HL-60 (cell line): ENCODE results near the gene SLC27A5.

Experiments
- DNase-seq, 2 experiments: peaks; one replicate each; pipeline ENCODE4 v3.0.0-alpha.2; 2010 to 2020; ENCODE audit warnings: low read depth in 1 of 2, low spot score in 1 of 2
- H3K27ac ChIP-seq: fragments of 250-450 bp; sonication (Bioruptor Pico); replicated peaks from 2 replicates; pipeline ENCODE4 v1.5.1; 2020; ENCODE audit warnings: mild to moderate bottlenecking, moderate library complexity
- H3K27me3 ChIP-seq: fragments of 250-450 bp; sonication (Bioruptor Pico); 2 replicates; pipeline ENCODE4 v1.5.1; 2021; ENCODE audit warnings: mild to moderate bottlenecking, moderate library complexity; ENCODE audit not compliant: insufficient read depth, poor library complexity, severe bottlenecking
- H3K4me3 ChIP-seq: replicated peaks from 2 replicates; pipeline ENCODE4 v1.5.1; 2011; ENCODE audit warnings: mild to moderate bottlenecking, control low read depth, low read length; ENCODE audit not compliant: insufficient read depth
- GABPA ChIP-seq: IDR thresholded peaks from 2 replicates; pipeline ENCODE4 v1.6.1; 2012; ENCODE audit warnings: low read depth
- POLR2AphosphoS5 ChIP-seq: IDR thresholded peaks from 2 replicates; pipeline ENCODE4 v1.6.1; 2012; ENCODE audit warnings: low read depth
- SPI1 ChIP-seq: IDR thresholded peaks from 2 replicates; pipeline ENCODE4 v1.6.1; 2012; ENCODE audit warnings: low read depth, mild to moderate bottlenecking, borderline replicate concordance
- TF ChIP-seq, protein P1 (sequence below): IDR thresholded peaks from one replicate; pipeline ENCODE4 v1.5.1; 2011; ENCODE audit warnings: low read length, control low read depth, inconsistent platforms; ENCODE audit not compliant: insufficient read depth
- TF ChIP-seq, protein P2 (sequence below): IDR thresholded peaks from 2 replicates; pipeline ENCODE4 v1.6.1; 2012; ENCODE audit warnings: low read depth; ENCODE audit not compliant: insufficient replicate concordance

SLC27A5 gene

DNA sequence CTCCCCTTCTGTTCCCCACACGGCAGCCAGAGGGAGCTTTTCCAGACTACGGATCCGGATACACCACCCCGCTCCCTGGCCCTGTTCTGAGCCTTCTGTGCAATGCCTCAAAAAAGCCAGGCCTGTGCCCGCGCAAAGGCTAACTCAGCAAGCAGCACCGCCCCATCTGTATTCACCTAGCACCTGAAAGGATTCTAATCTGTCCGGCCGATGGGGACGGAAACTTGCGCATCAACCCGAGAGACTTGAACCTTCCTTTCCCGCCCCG, 7.2 kb upstream of the SLC27A5 start:
- peak overlapping the region; percentile 91 for H3K27ac ChIP-seq
- no peak for TF ChIP-seq GABPA
- peak; percentile 15; the same call in 1 of the 2 replicates for TF ChIP-seq POLR2AphosphoS5
- TF ChIP-seq, protein P1, sequence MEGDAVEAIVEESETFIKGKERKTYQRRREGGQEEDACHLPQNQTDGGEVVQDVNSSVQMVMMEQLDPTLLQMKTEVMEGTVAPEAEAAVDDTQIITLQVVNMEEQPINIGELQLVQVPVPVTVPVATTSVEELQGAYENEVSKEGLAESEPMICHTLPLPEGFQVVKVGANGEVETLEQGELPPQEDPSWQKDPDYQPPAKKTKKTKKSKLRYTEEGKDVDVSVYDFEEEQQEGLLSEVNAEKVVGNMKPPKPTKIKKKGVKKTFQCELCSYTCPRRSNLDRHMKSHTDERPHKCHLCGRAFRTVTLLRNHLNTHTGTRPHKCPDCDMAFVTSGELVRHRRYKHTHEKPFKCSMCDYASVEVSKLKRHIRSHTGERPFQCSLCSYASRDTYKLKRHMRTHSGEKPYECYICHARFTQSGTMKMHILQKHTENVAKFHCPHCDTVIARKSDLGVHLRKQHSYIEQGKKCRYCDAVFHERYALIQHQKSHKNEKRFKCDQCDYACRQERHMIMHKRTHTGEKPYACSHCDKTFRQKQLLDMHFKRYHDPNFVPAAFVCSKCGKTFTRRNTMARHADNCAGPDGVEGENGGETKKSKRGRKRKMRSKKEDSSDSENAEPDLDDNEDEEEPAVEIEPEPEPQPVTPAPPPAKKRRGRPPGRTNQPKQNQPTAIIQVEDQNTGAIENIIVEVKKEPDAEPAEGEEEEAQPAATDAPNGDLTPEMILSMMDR = peak; percentile 37
- peak; percentile 51 to 76 for DNase-seq
- H3K27me3 ChIP-seq = no peaks in the 10 kb centered on the region
- peak overlapping the region; percentile 74 for H3K4me3 ChIP-seq

DNA sequence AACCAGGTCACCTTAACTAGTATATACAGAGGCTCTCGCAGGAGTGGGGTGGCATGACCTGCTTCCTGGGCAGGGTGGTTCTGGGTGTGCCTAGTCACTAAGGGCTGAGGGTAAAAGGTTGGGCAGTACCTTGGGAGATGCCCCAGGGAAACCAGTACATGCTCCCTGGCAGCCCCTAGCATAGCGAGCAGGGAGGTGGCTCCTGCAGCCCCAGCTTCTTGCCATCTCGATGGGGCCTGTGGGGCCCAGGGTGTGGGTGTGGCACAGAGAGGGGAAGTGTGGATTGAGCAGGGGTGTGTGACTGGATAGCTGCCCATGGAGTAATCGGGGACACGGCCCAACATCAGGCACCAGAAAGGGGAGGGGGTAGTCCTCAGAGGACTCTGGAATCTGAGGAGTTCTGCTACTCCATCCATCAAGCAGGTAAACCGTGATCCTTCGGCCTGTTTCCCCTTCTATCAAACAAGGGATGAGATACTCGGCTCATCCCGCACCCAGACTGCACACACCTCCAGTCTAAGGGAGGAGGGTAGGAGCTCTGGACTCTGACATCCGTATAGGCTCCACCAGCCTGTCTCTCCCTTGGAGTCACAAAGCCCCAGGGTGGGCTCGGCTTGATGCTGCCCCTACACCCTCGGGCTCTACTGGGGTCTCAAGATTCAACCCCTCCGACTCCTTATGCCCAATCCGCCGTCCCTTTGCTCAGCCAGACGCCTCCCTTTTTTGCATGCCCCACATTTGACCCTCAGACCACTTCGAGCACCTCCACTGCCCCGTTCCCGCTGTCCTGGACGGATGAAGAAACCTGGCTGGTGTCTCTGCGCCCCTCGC, 6.7 kb upstream of the SLC27A5 start:
- peak overlapping the region; percentile 91 for H3K27ac ChIP-seq
- no peaks in the 10 kb centered on the region for H3K27me3 ChIP-seq
- peak overlapping the region; percentile 74 for H3K4me3 ChIP-seq
- TF ChIP-seq, protein P1 = no peak
- TF ChIP-seq SPI1 (peak; percentile 90), GABPA (no peak), POLR2AphosphoS5 (peak; percentile 50; the same call in 1 of the 2 replicates)
- TF ChIP-seq, protein P2, sequence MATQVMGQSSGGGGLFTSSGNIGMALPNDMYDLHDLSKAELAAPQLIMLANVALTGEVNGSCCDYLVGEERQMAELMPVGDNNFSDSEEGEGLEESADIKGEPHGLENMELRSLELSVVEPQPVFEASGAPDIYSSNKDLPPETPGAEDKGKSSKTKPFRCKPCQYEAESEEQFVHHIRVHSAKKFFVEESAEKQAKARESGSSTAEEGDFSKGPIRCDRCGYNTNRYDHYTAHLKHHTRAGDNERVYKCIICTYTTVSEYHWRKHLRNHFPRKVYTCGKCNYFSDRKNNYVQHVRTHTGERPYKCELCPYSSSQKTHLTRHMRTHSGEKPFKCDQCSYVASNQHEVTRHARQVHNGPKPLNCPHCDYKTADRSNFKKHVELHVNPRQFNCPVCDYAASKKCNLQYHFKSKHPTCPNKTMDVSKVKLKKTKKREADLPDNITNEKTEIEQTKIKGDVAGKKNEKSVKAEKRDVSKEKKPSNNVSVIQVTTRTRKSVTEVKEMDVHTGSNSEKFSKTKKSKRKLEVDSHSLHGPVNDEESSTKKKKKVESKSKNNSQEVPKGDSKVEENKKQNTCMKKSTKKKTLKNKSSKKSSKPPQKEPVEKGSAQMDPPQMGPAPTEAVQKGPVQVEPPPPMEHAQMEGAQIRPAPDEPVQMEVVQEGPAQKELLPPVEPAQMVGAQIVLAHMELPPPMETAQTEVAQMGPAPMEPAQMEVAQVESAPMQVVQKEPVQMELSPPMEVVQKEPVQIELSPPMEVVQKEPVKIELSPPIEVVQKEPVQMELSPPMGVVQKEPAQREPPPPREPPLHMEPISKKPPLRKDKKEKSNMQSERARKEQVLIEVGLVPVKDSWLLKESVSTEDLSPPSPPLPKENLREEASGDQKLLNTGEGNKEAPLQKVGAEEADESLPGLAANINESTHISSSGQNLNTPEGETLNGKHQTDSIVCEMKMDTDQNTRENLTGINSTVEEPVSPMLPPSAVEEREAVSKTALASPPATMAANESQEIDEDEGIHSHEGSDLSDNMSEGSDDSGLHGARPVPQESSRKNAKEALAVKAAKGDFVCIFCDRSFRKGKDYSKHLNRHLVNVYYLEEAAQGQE = no peak
- peak; percentile 55 to 85 for DNase-seq

GRCh38 chr19:58516964-58517833, 5.4 kb upstream of the SLC27A5 start:
- Histone ChIP-seq H3K27ac (no peak overlapping the region), H3K27me3 (no peaks in the 10 kb centered on the region)
- TF ChIP-seq, protein P2 = no peak
- no peak for TF ChIP-seq SPI1
- TF ChIP-seq POLR2AphosphoS5 = peak; percentile 32; the same call in 1 of the 2 replicates
- TF ChIP-seq, protein P1 = no peak

More at GRCh38 chr19:58516964-58517833, 5.4 kb upstream of the SLC27A5 start:
- H3K4me3 ChIP-seq = no peak overlapping the region
- DNase-seq = no peak
